Caco-2 (cell line): ENCODE results near the gene NCKAP5. TPM values are rescaled to one million over a fixed set of nuclear protein-coding genes. Genes with fewer than 3 reads are reported as not detected.

Experiments
- BruUV-seq: library from RNA; stranded (reverse); fragments of 400-500 nt; replicated peaks from 2 replicates; lab custom pipeline; 2021; lab: Mats Ljungman, UMichigan
- CTCF ChIA-PET: fragments of 300-600 bp; sonication (Branson Sonifier 250); formaldehyde crosslinking; loops from one replicate; lab custom pipeline; 2022; ENCODE audit warnings: antibody characterized with exemption; lab: Charles Lee
- POLR2A ChIA-PET: fragments of 300-600 bp; sonication (Branson Sonifier 250); formaldehyde crosslinking; loops from one replicate; lab custom pipeline; 2022; ENCODE audit warnings: antibody characterized with exemption; lab: Charles Lee
- DNase-seq, 2 experiments: peaks; one replicate each; pipeline versions ENCODE4 v3.0.0 to v3.0.0-alpha.2; 2020 to 2022
- H3K27me3 ChIP-seq: replicated peaks from 2 replicates; pipeline ENCODE4 v1.6.0; 2011; ENCODE audit warnings: low read length; ENCODE audit not compliant: control insufficient read depth, insufficient read depth
- H3K36me3 ChIP-seq: 2 replicates; pipeline ENCODE4 v1.5.1; 2011; ENCODE audit warnings: low read length; ENCODE audit not compliant: control insufficient read depth, insufficient read depth
- H3K4me1 ChIP-seq: fragments of 250-450 bp; sonication (Bioruptor Pico); 2 replicates; pipeline ENCODE4 v1.5.1; 2020; ENCODE audit warnings: mild to moderate bottlenecking
- H3K4me3 ChIP-seq: 2 replicates; pipeline ENCODE4 v1.5.1; 2011; ENCODE audit warnings: low read depth, mild to moderate bottlenecking, control low read depth, low read length
- H3K9me3 ChIP-seq: fragments of 250-450 bp; sonication (Bioruptor Pico); 2 replicates; pipeline ENCODE4 v1.5.1; 2020; ENCODE audit warnings: mild to moderate bottlenecking, moderate library complexity
- H3K27ac Mint-ChIP-seq: one replicate; pipeline ENCODE4 v1.8.0; 2022; ENCODE audit warnings: mixed read lengths; ENCODE audit not compliant: unreplicated experiment
- H3K27me3 Mint-ChIP-seq: one replicate; pipeline ENCODE4 v1.8.0; 2022; ENCODE audit warnings: mixed read lengths; ENCODE audit not compliant: insufficient read depth, unreplicated experiment
- H3K36me3 Mint-ChIP-seq: one replicate; pipeline ENCODE4 v1.8.0; 2022; ENCODE audit warnings: mild to moderate bottlenecking, mixed read lengths; ENCODE audit not compliant: insufficient read depth, unreplicated experiment
- H3K4me1 Mint-ChIP-seq: one replicate; pipeline ENCODE4 v1.8.0; 2022; ENCODE audit warnings: low read depth, mixed read lengths; ENCODE audit not compliant: unreplicated experiment
- H3K4me3 Mint-ChIP-seq: one replicate; pipeline ENCODE4 v1.8.0; 2022; ENCODE audit warnings: mild to moderate bottlenecking, moderate library complexity, mixed read lengths; ENCODE audit not compliant: unreplicated experiment
- H3K9me3 Mint-ChIP-seq: one replicate; pipeline ENCODE4 v1.8.0; 2022; ENCODE audit warnings: mixed read lengths; ENCODE audit not compliant: unreplicated experiment
- CTCF ChIP-seq, 2 experiments: fragments of 200-600 bp in 1 of 2; IDR thresholded peaks; 1 replicate in 1 of 2; 2 replicates in 1 of 2; pipeline versions ENCODE4 v1.5.1 to v1.8.0; 2011 to 2022; ENCODE audit warnings: antibody characterized with exemption in 1 of 2, control low read depth in 1 of 2, inconsistent platforms in 1 of 2, low read depth in 1 of 2, low read length in 1 of 2, mild to moderate bottlenecking in 1 of 2, moderate library complexity in 1 of 2; ENCODE audit not compliant: insufficient read depth in 1 of 2, severe bottlenecking in 1 of 2, unreplicated experiment in 1 of 2
- intact Hi-C: fragments of 100-400 bp; cut with micrococcal nuclease; formaldehyde crosslinking; loops from one replicate; pipeline ENCODE4 v1.10.0; 2022; ENCODE audit not compliant: unreplicated experiment
- total RNA-seq: library from RNA; stranded (reverse); gene quantifications from 2 replicates; pipeline ENCODE4 v1.2.3, GENCODE V29; 2022

Gene NCKAP5
- total RNA-seq, 1 experiment from 2014 or later = 3.8 TPM

DNA sequence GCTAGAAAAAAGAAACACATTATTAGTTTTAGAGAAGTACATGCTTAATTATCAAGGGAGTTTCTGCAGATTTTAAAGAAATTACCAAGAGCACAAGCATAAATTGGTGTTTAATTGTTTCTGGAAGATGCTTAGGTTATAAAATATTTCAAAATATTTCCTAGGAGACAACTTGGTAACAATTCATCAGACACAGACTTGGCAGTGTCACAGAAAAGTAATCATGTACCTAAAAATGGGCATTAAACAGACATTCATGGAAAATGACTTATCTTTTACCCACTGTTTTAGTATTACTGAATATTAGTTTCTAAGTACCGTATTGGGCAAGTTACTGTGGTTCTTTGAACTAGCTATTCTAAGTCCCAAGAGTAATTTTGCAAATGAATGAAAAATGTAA, 469.5 kb downstream of the NCKAP5 start:
- H3K4me3 Mint-ChIP-seq = no peak overlapping the region
- no peaks in the 10 kb centered on the region for H3K27me3 Mint-ChIP-seq
- H3K27ac Mint-ChIP-seq = no peak overlapping the region
- BruUV-seq = no TSS peak
- H3K9me3 Mint-ChIP-seq = no peaks in the 10 kb centered on the region
- no peak for TF ChIP-seq CTCF (IDR thresholded peaks at IDR 0.05; ENCODE audit: insufficient read depth in 1 of 2, low read depth in 1 of 2, low read length in 1 of 2, severe bottlenecking in 1 of 2, unreplicated experiment in 1 of 2)
- CTCF ChIA-PET = no interaction called here
- H3K27me3 ChIP-seq = no peaks in the 10 kb centered on the region; the same call in 1 of the 2 replicates
- POLR2A ChIA-PET = no interaction called here
- H3K9me3 ChIP-seq = no peaks in the 10 kb centered on the region
- H3K4me1 Mint-ChIP-seq = no peaks in the 10 kb centered on the region
- H3K36me3 Mint-ChIP-seq = no peaks in the 10 kb centered on the region
- H3K36me3 ChIP-seq = no peaks in the 10 kb centered on the region
- H3K4me1 ChIP-seq = no peaks in the 10 kb centered on the region
- no peak overlapping the region for H3K4me3 ChIP-seq
- intact Hi-C loops = no loop called here
- DNase-seq = no peak

DNA sequence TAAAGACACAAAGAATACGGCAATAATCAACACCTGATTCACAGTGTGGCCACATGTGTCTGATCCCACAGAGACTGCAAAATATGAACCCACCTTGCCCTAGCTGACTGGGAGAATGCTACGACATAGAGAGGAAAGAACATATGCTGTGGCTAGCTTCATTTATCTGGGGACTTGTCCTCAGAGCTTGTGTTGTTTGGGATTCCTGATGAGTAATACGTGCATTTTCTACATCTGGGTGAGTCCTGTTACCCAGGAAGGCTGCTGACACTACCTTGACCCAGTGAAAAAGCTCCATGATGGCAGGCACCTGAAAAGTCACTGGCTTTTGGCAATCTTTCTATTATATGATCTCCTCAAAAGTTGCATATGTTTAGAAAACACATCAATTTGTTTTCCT, 470.6 kb downstream of the NCKAP5 start:
- POLR2A ChIA-PET = no interaction called here
- intact Hi-C loops = no loop called here
- H3K9me3 Mint-ChIP-seq = no peaks in the 10 kb centered on the region
- CTCF ChIA-PET = no interaction called here
- no peak for TF ChIP-seq CTCF (IDR thresholded peaks at IDR 0.05; ENCODE audit: insufficient read depth in 1 of 2, low read depth in 1 of 2, low read length in 1 of 2, severe bottlenecking in 1 of 2, unreplicated experiment in 1 of 2)
- H3K27me3 ChIP-seq = no peaks in the 10 kb centered on the region; the same call in 1 of the 2 replicates
- no peaks in the 10 kb centered on the region for H3K9me3 ChIP-seq
- H3K4me3 Mint-ChIP-seq = no peak overlapping the region
- H3K36me3 ChIP-seq = no peaks in the 10 kb centered on the region
- no peaks in the 10 kb centered on the region for H3K4me1 Mint-ChIP-seq
- DNase-seq = no peak
- H3K4me3 ChIP-seq = no peak overlapping the region
- no peaks in the 10 kb centered on the region for H3K36me3 Mint-ChIP-seq
- H3K27ac Mint-ChIP-seq = no peak overlapping the region
- no peaks in the 10 kb centered on the region for H3K27me3 Mint-ChIP-seq
- H3K4me1 ChIP-seq = no peaks in the 10 kb centered on the region
- BruUV-seq = no TSS peak

DNA sequence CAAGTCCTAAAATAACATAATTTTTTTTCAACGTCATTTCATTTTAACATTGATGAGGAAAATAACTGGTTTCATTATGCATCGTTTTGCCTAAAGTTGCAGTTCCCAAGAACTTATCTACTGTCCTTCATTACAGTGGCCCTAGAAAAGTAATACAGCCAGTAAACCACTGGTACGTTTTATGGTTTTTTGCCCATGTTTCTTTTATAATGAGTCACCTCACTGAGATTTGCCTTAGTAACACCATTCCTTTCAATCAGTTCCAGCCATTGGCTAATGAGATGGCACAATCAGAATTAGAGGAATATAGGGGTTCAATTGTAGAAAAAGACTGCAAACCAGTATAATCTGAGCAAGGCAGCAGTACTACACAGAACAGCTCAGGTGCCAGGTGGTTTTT, 475.7 kb downstream of the NCKAP5 start:
- DNase-seq = no peak
- POLR2A ChIA-PET = no interaction called here
- no peak for TF ChIP-seq CTCF (IDR thresholded peaks at IDR 0.05; ENCODE audit: insufficient read depth in 1 of 2, low read depth in 1 of 2, low read length in 1 of 2, severe bottlenecking in 1 of 2, unreplicated experiment in 1 of 2)
- Mint-ChIP-seq H3K36me3 (no peaks in the 10 kb centered on the region), H3K4me1 (no peaks in the 10 kb centered on the region), H3K4me3 (no peak overlapping the region), H3K9me3 (no peaks in the 10 kb centered on the region), H3K27me3 (no peaks in the 10 kb centered on the region), H3K27ac (no peak overlapping the region)
- no TSS peak for BruUV-seq
- no peaks in the 10 kb centered on the region for H3K36me3 ChIP-seq
- CTCF ChIA-PET = no interaction called here
- H3K4me3 ChIP-seq = no peak overlapping the region
- no peaks in the 10 kb centered on the region; the same call in 1 of the 2 replicates for H3K27me3 ChIP-seq
- H3K9me3 ChIP-seq = no peaks in the 10 kb centered on the region
- intact Hi-C loops = no loop called here
- H3K4me1 ChIP-seq = no peaks in the 10 kb centered on the region
